ENCODE results near the gene ANO2.

ANO2 gene

GRCh38 chr12:5909560-5909959 lies 35.5 kb downstream of the ANO2 start:
- TF ChIP-seq CTCF (conservative IDR thresholded peaks at IDR 0.05; ENCODE audit: low read length): no peak
- DNase-seq (ENCODE audit: low read depth): no peak
- H3K4me3 ChIP-seq (ENCODE audit: low read length): no peak overlapping the region

DNA sequence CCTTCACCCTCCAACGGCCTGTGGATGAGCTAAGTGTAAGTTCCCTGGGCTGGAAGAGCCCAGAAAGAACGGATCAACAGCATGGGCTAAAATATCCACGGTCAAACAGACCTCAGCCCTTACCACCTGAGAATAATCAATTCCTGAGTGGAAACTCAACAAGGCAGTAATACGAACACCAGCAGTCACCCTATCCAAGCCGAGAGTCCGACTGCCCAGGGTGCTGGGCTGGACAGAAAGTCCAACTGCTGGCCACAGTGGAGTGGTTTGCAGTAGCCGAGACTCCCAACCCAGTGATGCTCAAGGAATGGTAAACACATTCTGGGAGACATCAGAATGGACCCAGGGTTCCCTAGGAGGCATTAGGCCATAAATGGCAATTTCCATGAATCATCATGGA lies 36.8 kb downstream of the ANO2 start:
- no peak overlapping the region for H3K4me3 ChIP-seq (ENCODE audit: low read length)
- no peak for DNase-seq (ENCODE audit: low read depth)
- TF ChIP-seq CTCF (conservative IDR thresholded peaks at IDR 0.05; ENCODE audit: low read length): no peak

- no peak for TF ChIP-seq CTCF (conservative IDR thresholded peaks at IDR 0.05; ENCODE audit: low read length)
- no peak for DNase-seq (ENCODE audit: low read depth)
- H3K4me3 ChIP-seq (ENCODE audit: low read length): no peak overlapping the region
Measured at GRCh38 chr12:5907807-5908206, 37.3 kb downstream of the ANO2 start.

DNA sequence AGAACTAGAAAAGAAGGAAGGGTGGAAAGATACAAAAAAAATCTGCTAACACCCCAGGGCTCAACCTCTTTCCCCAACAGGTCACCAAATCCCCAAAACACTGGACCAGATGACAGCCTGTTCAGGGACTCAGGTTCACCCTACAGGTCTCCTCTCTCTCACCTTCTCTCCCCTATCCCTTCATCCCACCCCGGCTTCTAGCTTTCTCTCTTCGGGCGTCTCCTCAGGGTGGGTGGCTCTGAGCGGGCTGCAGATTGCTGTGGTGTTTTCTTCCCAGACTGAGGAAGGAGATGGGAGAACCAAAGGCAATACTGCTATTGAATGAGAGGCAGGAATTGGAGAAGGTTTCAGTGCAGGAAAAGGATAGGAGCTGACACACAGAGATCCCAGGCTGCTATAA lies 39.3 kb downstream of the ANO2 start:
- no peak for TF ChIP-seq CTCF (conservative IDR thresholded peaks at IDR 0.05; ENCODE audit: low read length)
- no peak for DNase-seq (ENCODE audit: low read depth)
- H3K4me3 ChIP-seq (ENCODE audit: low read length): no peak overlapping the region

GRCh38 chr12:5904969-5905368 lies 40.1 kb downstream of the ANO2 start:
- TF ChIP-seq CTCF (conservative IDR thresholded peaks at IDR 0.05; ENCODE audit: low read length): no peak
- H3K4me3 ChIP-seq (ENCODE audit: low read length): no peak overlapping the region
- no peak for DNase-seq (ENCODE audit: low read depth)

- no peak for DNase-seq (ENCODE audit: low read depth)
- no peak for TF ChIP-seq CTCF (conservative IDR thresholded peaks at IDR 0.05; ENCODE audit: low read length)
- no peak overlapping the region for H3K4me3 ChIP-seq (ENCODE audit: low read length)
Measured at GRCh38 chr12:5904441-5904840, 40.6 kb downstream of the ANO2 start.

GRCh38 chr12:5902736-5903135 lies 42.3 kb downstream of the ANO2 start:
- no peak for TF ChIP-seq CTCF (conservative IDR thresholded peaks at IDR 0.05; ENCODE audit: low read length)
- DNase-seq (ENCODE audit: low read depth): no peak
- no peak overlapping the region for H3K4me3 ChIP-seq (ENCODE audit: low read length)
